ENCODE data around the gene SLC31A1.

DNA sequence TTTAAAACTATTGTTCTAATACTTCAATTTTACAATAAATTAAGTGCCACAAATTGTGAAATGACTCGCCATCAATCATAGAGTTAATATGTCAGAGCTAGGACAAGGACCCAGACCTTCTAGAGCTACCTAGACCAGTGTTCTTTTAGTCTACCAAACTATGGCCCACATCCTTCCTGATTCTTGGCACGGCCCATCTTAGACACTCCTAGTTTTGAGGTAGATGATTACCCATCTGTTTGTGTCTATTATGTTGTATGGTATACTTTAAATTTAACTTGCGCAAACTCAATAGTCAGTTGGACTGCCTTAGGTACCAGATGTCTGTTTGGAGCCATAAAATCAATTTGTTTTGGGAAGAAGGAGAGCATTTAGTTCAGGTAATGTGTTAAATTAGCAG, 36.5 kb downstream of the SLC31A1 start:
- TF ChIP-seq, protein P1, sequence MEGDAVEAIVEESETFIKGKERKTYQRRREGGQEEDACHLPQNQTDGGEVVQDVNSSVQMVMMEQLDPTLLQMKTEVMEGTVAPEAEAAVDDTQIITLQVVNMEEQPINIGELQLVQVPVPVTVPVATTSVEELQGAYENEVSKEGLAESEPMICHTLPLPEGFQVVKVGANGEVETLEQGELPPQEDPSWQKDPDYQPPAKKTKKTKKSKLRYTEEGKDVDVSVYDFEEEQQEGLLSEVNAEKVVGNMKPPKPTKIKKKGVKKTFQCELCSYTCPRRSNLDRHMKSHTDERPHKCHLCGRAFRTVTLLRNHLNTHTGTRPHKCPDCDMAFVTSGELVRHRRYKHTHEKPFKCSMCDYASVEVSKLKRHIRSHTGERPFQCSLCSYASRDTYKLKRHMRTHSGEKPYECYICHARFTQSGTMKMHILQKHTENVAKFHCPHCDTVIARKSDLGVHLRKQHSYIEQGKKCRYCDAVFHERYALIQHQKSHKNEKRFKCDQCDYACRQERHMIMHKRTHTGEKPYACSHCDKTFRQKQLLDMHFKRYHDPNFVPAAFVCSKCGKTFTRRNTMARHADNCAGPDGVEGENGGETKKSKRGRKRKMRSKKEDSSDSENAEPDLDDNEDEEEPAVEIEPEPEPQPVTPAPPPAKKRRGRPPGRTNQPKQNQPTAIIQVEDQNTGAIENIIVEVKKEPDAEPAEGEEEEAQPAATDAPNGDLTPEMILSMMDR (conservative IDR thresholded peaks at IDR 0.05), result no peak
- TF ChIP-seq EZH2 (IDR thresholded peaks at IDR 0.05; ENCODE audit: low read depth), result no peak

Data from PC-9 (cell line).